ENCODE data around the gene MYH11. TPM values are rescaled to one million over a fixed set of nuclear protein-coding genes. Genes with fewer than 3 reads are reported as not detected.

Gene MYH11
- total and polyA plus RNA-seq, 8 donors, result 1.6 to 24.7 (median 5.0) TPM

GRCh38 chr16:15654591-15654990 is 202.2 kb downstream of the MYH11 start:
- no peak for DNase-seq
- ATAC-seq, result no peak
- no peaks in the 10 kb centered on the region for H3K9me3 ChIP-seq
- no peak for TF ChIP-seq CTCF (IDR thresholded peaks at IDR 0.05)
- H3K27ac ChIP-seq, result no peak overlapping the region
- no peaks in the 10 kb centered on the region for H3K27me3 ChIP-seq
- no peak for FAIRE-seq
- no peak overlapping the region for H3K4me3 ChIP-seq
- peaks cover 0 to 3% (median 0%) of the 10 kb centered on the region in 3 donors for H3K4me1 ChIP-seq
- intact Hi-C loops (cut with DNase I), result no loop called here
- no peaks in the 10 kb centered on the region for H3K36me3 ChIP-seq
- WGBS, 2 donors, result 66 to 70% methylated on average over 2 of the region's 2 CpGs

- DNase-seq (no peak), FAIRE-seq (no peak), ATAC-seq (no peak)
- 40 to 42% methylated on average over 4 of the region's 4 CpGs for WGBS, 2 donors
- H3K27ac ChIP-seq, result no peak overlapping the region
- H3K36me3 ChIP-seq, result no peaks in the 10 kb centered on the region
- H3K9me3 ChIP-seq, result no peaks in the 10 kb centered on the region
- intact Hi-C loops (cut with DNase I), result no loop called here
- H3K4me3 ChIP-seq, result no peak overlapping the region
- no peaks in the 10 kb centered on the region for H3K27me3 ChIP-seq
- peaks cover 0 to 7% (median 0%) of the 10 kb centered on the region in 3 donors for H3K4me1 ChIP-seq
- no peak for TF ChIP-seq CTCF (IDR thresholded peaks at IDR 0.05)
Measured at GRCh38 chr16:15653227-15653626, 203.6 kb downstream of the MYH11 start.

Other genes starting within 250 kb of the MYH11 start
- gene MARF1, start 213.9 kb downstream of the MYH11 start, total RNA-seq, result 10 to 100 TPM; 31.7 to 65.3 (median 45.4) TPM
- 10 to 100 TPM; 17.3 to 20.6 TPM for gene MARF1, start 213.9 kb downstream of the MYH11 start, polyA plus RNA-seq
- 10 to 100 TPM in 1 of 6 donors, 1 to 10 TPM in 5; 4.1 to 13.2 (median 6.5) TPM for gene NDE1, start 206.8 kb downstream of the MYH11 start, total RNA-seq
- gene NDE1, start 206.8 kb downstream of the MYH11 start, polyA plus RNA-seq, result 1 to 10 TPM; 3.3 TPM
- 10 to 100 TPM; 15.0 to 21.3 (median 17.7) TPM for gene CEP20, start 31.6 kb upstream of the MYH11 start, total RNA-seq
- gene CEP20, start 31.6 kb upstream of the MYH11 start, polyA plus RNA-seq, result 10 to 100 TPM in 1 of 2 donors, 1 to 10 TPM in 1; 8.6 to 18.3 TPM
- 10 to 100 TPM in 4 of 6 donors, 1 to 10 TPM in 2; 8.5 to 16.8 (median 11.5) TPM for gene ABCC1, start 92.6 kb upstream of the MYH11 start, total RNA-seq
- 10 to 100 TPM; 11.6 to 12.5 TPM for gene ABCC1, start 92.6 kb upstream of the MYH11 start, polyA plus RNA-seq

Measured in pancreas (tissue), 10 donors.